Astrocyte of the spinal cord (primary cell): ENCODE results near the gene CXCR3.

Source experiments
- DNase-seq: peaks from one replicate; pipeline ENCODE4 v3.0.0; 2011; ENCODE audit warnings: low read depth, low spot score
- H3K4me3 ChIP-seq: 2 replicates; pipeline ENCODE4 v1.5.1; 2011; ENCODE audit warnings: low read depth, mild to moderate bottlenecking, low read length, moderate library complexity
- in situ Hi-C: cut with HindIII; loops from 2 replicates; pipeline ENCODE4 v1.10.0; 2017; ENCODE audit warnings: low sequenced_read_pairs
- TF ChIP-seq, protein P1 (sequence below): IDR thresholded peaks from 2 replicates; pipeline ENCODE4 v1.5.1; 2012; ENCODE audit warnings: low read depth, mild to moderate bottlenecking, low read length, inconsistent platforms

Gene CXCR3

GRCh38 chrX:71661919-71662318 lies 43.6 kb upstream of the CXCR3 start:
- H3K4me3 ChIP-seq: no peak overlapping the region

DNA sequence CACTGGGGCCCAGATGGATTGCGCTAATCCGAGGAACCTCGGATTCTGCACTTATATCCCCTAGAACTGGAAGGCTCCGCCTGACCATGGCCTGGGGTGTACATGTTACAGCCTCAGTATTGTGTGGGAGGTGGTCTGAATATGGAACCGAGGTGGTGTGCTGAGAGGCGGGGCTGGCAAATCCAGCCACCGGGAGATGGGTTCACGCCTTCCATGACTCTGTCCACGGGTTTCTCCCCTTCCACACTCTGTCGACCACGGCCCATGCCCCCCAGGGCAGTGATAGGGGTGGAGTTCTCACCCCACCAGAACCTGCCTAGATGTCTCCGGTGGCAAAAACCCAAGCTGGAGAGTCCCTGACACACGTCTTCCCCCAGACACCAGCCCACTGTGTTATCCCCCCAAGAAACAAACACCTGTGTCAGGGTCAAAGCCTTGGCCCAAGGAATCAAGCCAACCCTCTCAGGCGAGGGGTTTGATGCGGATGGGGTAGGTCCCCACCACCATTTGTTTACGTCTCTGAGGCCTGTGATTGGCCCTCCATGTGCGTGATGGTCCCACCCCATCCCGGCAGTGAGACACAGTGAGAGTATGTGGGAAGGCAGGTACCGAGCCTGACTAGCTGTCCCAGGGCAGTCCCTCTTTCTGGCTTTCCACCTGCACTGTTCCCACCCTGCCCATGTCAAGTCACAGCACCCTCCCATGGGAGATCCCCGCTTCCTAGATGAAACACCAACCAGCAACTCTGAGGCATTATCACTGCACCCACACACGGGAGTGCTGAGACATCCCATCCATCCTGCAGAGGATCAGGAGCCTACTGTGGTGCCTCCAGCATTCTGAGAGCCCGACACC lies 42.5 kb upstream of the CXCR3 start:
- in situ Hi-C loops: no loop called here
- TF ChIP-seq, protein P1, sequence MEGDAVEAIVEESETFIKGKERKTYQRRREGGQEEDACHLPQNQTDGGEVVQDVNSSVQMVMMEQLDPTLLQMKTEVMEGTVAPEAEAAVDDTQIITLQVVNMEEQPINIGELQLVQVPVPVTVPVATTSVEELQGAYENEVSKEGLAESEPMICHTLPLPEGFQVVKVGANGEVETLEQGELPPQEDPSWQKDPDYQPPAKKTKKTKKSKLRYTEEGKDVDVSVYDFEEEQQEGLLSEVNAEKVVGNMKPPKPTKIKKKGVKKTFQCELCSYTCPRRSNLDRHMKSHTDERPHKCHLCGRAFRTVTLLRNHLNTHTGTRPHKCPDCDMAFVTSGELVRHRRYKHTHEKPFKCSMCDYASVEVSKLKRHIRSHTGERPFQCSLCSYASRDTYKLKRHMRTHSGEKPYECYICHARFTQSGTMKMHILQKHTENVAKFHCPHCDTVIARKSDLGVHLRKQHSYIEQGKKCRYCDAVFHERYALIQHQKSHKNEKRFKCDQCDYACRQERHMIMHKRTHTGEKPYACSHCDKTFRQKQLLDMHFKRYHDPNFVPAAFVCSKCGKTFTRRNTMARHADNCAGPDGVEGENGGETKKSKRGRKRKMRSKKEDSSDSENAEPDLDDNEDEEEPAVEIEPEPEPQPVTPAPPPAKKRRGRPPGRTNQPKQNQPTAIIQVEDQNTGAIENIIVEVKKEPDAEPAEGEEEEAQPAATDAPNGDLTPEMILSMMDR: no peak
- DNase-seq: no peak
- H3K4me3 ChIP-seq: no peak overlapping the region

More at GRCh38 chrX:71661919-71662318, 43.6 kb upstream of the CXCR3 start:
- in situ Hi-C loops: no loop called here
- TF ChIP-seq, protein P1: no peak
- DNase-seq: no peak

DNA sequence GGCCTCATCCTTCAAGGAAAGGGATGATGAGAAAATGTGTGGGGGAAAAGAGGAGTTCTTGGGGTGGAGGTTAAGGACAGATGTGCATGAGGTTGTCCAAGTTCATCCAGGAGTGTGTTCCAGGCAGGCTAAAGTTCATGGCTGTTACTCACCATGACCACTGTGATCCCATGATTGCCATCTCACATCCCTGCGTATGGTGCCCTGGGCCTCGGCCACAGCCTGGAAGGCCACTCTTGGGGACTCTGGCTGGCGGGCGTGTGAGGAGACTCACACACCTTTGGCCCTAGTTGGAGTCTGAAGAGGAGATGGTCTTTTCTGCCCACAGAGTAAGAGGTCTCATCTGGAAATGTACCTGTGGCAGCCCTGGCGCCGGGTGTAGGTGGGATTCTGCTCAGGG lies 41.6 kb upstream of the CXCR3 start:
- no peak for DNase-seq
- H3K4me3 ChIP-seq: no peak overlapping the region
- in situ Hi-C loops: no loop called here
- TF ChIP-seq, protein P1: no peak

DNA sequence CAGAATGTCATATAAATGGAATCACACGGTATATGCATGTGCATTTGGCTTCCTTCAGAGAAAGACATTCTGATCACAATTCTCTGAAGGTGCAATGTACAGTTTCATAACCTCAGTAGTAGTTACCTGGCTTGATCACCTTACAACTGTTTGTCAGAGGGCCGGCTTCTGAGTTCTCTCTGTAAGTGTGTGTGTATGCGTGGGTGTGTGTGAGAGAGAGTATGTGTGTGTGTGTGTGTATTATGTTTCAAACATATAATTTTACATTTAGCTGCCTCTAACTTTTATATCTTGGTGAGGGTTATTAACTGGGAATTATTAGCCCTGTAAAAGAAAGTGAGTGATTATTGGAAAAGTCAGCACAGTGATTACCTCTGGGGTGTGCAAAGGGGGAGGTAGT lies 41.0 kb upstream of the CXCR3 start:
- DNase-seq: no peak
- in situ Hi-C loops: no loop called here
- TF ChIP-seq, protein P1: no peak
- no peak overlapping the region for H3K4me3 ChIP-seq

GRCh38 chrX:71657267-71657666 lies 39.0 kb upstream of the CXCR3 start:
- no peak for DNase-seq
- TF ChIP-seq, protein P1: no peak
- in situ Hi-C loops: no loop called here
- H3K4me3 ChIP-seq: no peak overlapping the region

GRCh38 chrX:71653344-71653743 lies 35.0 kb upstream of the CXCR3 start:
- TF ChIP-seq, protein P1: no peak
- in situ Hi-C loops: no loop called here
- no peak for DNase-seq
- H3K4me3 ChIP-seq: no peak overlapping the region
